ENCODE results near the gene UNC79.

UNC79 gene

DNA sequence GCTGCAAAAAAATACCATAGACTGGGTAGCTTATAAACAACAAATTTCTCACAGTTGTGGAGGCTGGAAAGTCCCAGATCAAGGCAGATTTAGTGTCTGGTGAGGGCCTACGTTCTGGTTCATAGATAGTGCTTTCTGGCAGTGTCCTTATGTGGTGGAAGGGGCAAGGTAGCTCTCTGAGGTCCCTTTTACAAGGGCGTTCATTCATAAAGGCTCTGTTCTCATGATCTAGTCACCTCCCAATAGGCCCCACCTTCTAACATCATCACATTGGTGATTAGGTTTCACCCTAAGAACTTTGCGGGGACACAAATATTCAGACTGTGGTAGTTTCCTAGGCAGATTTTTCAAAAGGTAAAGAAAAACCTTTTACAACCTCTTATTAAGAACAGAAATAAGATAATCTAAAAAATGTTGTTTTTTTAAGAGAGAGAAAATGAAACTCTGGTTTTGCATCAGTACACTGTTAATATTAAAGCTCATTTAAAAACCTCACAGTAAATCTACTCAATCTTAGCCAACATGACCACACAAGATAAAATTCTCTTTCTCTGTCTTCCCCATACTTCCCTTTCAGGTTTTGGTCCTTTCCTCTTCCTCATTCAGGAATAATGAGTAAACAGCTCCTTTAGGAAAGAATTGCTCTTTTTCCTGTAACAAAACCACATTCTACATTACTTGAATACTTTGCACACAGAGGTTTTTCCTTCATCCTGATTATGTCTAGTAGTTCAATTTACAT lies 117.5 kb downstream of the UNC79 start:
- DNase-seq (ENCODE audit: low read depth in 2 of 2) = no peak

DNA sequence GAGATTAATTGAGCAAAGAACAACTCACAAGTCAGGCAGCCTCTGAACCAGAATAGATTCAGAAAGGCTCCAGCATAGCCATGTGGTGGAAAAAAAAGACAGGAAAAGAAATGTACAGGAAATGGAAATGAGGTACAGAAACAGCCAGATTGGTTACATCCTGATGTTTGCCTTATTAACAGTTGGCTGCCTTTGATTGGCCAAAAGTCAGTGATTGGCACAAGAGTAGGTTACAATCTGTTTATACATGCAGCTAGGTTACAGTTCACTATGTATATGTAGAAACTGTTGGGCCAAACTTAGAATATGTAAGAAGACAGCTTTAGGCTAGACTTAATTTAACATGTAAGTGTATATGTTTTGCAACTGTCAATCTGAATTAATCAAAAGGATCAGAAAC lies 118.9 kb downstream of the UNC79 start:
- DNase-seq (ENCODE audit: low read depth in 2 of 2) = no peak

DNA sequence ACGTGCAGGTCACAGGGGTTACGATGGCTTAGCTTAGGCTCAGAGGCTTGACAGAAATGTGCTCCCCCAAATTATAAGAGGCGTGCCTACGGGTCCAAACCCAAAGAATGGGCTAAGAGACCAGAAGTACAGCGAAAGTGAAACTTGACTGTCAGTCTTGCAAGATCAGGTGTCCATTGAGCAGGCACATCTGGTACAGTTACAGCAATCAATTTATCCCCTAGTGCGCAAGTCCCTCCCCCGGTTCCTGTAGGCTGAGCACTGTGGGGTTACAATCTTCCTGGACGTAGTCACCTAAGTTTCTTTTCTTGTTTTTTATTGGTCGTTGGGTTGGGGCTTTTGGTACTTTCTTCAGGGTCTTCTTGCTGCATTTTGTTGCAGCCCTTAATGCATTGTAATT lies 134.2 kb downstream of the UNC79 start:
- DNase-seq (ENCODE audit: low read depth in 2 of 2) = no peak

DNA sequence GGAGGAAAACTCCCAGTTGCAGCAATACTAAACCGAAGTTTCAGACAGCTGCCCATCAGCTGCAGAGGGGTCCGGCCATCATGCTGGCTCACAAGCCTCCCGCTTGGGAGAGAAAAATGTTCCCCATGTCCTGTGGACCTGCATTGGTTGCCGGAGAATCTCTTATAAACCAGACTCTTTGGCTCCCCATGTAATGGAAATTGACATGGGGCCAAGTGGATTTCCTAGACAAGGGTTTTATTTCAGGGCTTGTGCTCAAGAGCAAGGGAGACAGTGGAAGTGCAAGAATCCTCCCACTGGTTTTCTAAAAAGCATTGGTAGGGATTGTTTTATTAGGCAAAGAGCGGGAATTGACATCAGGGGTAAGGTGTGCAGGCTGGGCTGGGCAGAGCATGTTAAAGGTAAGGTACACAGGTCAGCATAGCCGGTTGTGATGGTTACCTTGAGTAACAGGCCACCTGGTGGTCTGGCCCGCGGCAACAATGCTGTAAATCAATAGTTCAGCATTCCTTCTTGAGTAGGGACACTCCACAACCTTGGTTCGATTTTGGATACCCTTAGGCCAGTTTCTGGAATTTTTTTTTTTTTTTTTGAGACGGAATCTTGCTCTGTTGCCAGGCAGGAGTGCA lies 135.4 kb downstream of the UNC79 start:
- DNase-seq (ENCODE audit: low read depth in 2 of 2) = no peak

DNA sequence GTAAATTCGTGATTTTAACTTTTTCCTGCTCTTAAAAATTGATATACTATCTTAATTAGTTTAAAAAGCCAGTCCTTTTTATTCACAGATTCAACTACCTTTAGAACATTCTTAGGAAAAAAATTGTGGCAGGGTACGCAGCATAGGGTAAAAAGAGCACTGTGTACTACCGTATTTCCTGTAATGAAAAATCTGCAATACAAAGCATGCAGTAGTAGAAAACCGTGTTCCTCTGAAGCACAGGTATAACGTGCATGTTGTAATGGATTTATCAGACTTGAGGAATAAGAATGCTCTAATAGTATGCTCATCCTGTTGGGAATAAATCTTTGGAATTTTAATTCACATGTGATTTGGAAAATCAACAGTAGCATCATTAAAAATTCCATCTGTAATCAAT lies 140.5 kb downstream of the UNC79 start:
- no peak for DNase-seq (ENCODE audit: low read depth in 2 of 2)

DNA sequence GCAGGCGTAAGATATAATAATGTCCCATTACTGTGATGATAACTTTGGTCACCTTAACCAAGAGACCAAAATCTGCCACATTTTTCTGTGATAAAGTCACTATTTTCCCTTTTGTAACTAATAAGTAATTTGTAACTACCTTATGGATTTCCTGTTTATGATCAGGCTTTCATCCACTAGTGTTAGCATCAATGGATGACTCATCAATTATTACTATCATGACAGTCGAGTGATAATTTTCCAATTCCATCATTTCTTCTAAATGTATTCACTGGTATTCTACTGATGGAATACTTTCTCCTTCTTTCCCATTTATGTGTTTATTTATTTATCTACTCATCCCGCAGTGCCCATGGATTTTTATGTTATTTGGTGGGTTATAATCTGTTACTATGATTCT lies 148.4 kb downstream of the UNC79 start:
- DNase-seq (ENCODE audit: low read depth in 2 of 2) = no peak

DNA sequence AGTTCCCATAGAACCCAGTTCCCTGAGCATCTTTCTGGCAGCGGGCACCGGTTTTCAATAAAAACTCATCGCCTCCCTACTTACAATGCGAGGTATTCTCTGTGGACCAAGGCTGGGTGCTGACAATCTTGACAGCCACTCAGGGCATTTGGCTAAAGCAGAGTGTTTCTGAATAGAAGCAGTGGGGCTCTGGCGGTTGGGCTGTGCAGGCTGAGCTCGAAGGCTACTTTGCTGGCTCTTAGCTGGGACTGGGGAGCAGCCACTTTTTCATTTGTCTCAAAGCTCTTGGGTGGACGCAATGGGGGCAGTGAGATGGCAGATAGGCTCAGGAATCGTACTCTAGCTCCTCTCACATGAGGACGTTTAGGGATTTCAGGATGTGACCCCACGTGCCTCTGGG lies 151.8 kb downstream of the UNC79 start:
- DNase-seq (ENCODE audit: low read depth in 2 of 2) = no peak

DNA sequence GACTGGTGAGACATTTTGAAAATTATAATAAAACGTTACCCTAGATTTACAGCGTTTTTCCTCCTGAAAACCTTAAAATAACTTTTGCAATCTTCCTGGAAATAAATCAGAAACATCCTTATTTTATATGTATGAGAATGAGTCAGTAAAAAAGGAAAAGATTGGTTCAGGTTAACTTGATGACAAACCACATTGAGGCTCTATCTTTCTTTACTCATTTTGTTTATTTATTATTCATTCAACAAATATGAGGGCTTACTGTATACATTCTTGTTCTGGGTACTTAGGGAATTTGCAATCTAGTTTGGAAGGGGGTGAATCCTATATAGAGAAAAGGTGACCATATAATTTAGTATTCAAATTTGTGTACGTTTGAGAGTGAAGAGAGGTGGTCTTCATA lies 156.6 kb downstream of the UNC79 start:
- no peak for DNase-seq (ENCODE audit: low read depth in 2 of 2)

DNA sequence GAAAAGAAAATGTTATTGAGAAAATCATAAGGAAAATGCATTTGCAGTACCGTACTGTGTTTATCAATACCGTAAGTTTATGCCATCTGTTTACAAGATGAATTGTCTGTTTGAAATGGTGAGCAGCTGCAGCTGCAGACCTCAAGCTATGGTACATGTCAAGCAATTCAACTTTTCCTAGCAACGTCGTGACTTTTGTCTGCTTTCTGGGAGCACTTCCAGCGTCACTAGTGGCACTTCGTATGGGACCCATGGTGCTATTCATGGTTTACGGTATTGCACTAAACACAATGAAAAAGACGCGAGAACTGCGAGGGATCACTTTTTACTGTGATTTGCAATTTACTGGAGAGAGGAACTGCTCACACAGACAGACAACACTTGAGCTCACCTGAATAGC lies 160.8 kb downstream of the UNC79 start:
- DNase-seq (ENCODE audit: low read depth in 2 of 2) = no peak

DNA sequence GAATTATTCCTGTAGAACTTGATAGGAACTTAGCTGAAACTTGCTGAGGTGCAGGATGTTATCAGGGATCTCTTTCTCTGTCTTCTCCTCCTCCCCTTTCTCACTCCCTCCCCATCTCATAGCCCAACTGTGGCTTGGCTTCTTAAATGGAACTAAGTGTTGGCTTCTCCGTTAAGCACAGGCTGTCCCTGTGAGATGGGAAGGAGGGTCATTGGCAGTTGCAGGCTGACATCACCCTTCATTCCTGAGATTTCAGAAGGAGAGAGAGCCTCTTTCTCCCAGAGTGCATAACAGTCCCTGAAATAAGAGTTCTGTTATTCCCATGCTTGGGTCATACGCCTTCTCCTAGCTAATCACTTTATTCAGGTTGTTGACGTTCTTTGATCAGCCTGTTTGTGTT lies 162.0 kb downstream of the UNC79 start:
- DNase-seq (ENCODE audit: low read depth in 2 of 2) = no peak

DNA sequence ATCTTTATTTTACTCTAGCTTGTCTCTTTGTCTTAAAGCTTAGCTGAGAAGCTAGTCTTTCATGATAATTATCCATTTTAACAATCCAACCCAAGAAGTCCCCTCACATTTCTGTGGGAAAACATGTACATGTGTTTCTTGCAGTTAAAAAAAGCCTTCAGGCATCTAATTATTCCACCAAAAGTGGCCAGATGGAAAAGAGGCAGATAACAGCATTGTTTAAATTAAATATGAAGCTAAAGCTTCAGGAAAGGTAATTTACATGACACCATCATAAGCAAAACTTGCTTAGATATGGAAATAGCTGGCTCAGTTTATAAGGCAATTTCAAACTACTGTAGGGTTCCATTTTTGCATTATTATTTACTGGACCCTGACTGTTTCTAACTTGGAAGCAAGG lies 175.4 kb downstream of the UNC79 start:
- no peak for DNase-seq (ENCODE audit: low read depth in 2 of 2)

DNA sequence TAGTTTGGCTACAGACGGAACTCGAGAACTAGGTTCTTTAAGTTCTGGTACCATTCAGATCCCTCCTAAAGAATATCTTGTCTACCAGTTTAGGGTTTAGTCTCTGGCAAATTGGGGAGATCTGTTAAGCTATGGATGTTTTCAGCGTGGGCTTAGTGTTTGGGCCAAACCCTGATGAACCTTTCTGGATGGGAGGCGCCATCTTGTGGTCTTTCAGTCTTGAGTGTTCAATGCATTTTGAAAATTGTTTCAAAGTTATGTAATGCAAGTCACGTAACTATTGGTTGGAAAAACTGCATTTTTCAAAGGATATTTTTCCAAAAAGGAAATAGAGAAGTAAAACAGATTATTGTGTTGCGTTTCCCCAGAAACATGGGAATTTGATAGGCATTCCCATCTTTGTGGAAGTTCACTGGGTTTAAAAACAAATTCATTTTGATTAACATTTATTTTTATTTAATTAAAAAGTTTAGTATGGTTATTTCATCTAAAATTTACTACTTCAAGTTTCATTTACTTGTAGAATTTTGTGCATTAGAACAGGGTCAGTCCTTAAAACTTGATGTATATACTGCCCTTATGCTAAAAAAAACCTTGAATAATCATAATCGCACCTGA lies 188.5 kb downstream of the UNC79 start:
- DNase-seq (ENCODE audit: low read depth in 2 of 2) = no peak

DNA sequence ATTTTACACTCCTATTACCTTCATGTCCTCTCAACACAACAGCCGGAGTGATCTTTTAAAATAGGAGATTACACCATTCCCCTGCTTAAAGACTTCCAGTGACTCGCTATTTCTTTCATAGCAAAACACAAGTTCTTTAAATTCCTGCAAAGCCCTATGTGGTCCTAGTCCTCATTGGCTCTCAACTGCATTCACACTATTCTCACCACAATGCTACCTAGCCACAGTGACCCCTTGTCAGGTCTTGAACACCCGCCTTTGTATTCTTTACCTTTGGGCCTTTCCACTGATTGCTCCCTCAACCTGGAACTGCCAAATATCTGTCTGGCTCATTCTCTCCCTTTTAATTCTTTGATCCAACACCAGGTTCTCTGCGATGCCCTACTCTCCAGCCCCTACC lies 197.3 kb downstream of the UNC79 start:
- DNase-seq (ENCODE audit: low read depth in 2 of 2) = no peak

DNA sequence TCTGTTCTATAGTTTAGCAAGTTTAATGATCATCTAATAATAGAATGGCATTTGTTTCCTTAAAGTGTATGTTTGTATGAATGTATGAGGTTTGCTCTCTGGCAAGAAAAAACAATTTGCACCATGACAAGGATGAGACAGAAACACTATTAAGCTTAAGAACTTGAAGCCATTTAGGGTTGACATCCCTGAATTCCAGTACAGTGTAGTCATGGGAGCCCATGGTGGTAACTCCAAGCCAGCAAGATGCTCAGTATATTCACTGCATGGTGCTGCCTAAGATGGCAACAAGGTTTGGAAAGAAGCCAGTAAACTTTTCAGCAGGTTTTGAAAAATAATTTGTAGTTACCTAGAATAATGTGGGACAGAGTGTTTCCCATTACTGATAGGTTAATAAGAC lies 198.9 kb downstream of the UNC79 start:
- DNase-seq (ENCODE audit: low read depth in 2 of 2) = no peak

DNA sequence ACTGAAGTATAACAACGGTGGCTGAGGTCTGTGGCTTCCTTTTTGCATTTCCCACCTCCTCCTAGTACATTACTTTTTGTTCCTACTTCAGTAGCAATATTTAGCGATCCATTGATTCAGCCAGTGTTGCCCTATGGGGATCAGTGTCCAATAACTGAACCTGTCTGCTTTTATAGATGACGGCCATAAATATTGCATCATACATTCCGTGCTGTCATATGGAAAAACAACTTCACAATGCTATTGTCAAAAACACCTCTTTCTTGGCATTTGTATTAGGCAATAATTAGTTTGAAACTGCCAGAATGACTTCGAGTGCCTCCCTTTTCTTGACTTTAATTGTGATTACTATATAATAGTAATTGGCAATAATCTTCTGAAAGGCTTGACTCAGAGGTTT lies 208.1 kb downstream of the UNC79 start:
- no peak for DNase-seq (ENCODE audit: low read depth in 2 of 2)

DNA sequence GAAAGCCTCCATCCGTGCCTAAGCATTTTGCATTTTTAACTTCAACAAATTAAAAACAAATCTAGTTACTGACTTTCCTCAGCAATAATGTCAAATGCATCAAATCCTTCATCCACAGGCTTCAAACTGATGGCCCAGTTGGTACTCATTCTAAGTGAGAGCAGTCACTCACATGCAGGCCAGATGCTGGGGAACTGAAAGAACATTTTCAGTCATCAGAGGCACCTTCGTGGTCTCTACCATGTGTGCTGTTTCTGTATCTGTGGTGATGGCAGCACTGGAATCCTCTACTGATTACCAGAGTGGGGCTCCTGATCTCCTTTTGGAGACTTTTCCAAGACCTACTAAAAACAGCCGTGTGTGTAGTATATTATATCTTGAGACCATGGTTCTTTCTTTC lies 212.4 kb downstream of the UNC79 start:
- DNase-seq (ENCODE audit: low read depth in 2 of 2) = no peak

DNA sequence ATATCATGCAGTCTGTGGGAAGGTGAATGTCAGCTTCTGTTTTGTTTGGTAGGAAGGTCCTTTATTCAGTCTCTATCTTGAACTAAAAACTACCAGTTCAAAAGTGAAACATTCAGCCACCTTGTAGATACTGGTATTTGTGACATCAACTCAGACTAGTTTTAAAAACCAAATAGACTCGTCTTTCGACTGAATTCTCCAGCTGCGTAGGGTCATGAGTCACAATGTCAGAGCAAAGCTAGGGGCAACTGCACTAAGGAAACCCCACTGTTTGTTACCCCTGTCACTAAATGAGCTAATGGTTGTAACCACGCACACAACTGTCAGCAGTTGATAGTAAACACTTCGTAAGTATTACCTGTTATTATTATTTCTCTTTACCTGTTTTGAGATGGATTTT lies 212.9 kb downstream of the UNC79 start:
- DNase-seq (ENCODE audit: low read depth in 2 of 2) = no peak

DNA sequence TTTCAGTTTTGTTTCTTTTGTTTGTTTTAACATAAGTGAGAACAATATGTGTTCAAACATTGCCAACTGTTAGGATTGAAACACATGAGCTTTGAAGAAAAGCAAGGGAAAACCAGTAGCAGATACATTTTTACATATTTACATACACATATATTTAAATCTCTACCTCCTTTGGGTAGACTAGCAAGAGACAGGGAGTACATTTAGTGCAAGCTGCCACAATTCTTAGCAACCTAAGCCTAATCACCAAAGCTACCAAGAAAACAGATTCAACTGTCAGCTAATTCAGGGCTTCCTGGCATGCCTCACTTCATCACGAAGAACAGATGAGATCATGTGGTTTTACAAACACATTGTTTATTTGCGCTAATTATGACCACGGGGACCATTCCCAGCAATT lies 214.5 kb downstream of the UNC79 start:
- no peak for DNase-seq (ENCODE audit: low read depth in 2 of 2)

DNA sequence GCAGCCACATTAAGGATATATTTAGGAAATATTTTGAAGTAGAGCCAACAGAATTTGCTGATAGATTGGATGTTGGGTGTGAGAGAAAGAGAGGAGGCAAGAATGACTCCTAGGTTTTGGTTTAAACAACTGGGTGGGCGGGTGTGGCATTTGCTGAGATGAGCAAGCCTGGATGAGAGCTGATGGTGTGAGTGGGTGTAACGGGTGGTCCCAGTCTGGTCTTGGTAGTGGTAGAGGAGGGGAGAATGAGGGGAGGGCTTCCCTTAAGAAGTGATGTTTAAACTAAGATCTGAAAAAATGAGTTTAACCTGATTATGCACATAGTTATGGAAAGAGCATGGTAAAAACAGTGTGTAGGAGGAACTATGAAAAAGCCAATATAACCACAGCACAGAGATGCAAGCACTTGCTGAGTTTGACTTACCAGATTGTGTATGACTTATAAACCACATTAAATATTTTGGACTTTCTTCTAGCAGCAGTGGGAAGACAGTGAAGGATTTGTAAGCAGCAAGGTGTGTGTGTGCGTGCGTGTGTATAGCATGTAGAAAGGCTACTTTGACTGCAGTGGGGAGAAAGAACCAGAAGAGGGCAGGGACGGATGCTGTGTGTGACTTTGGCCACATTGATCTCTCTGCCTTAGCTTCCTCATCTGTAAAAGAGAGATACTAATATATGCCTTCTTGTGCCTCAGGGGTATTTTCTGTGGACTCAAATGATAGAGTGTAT lies 217.9 kb downstream of the UNC79 start:
- DNase-seq (ENCODE audit: low read depth in 2 of 2) = no peak

DNA sequence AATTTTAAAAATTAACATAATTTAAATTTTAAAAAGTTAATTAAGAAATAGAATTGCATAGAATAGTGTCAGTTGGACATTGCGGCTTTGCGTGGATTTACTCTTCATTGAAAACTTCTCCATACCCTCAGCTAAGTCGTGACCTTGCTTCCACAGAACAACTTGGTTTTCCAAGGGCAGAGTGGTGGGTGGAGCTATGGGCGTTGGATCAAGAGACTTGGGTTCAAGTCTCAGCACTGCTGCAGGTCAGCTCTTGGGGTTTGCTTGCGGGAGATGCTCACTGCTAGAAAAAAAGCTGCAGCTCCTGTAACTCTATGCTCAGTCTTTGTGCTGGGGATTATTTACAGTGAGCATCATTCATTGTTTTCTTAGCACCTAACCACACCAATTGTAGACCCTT lies 223.9 kb downstream of the UNC79 start:
- no peak for DNase-seq (ENCODE audit: low read depth in 2 of 2)

DNA sequence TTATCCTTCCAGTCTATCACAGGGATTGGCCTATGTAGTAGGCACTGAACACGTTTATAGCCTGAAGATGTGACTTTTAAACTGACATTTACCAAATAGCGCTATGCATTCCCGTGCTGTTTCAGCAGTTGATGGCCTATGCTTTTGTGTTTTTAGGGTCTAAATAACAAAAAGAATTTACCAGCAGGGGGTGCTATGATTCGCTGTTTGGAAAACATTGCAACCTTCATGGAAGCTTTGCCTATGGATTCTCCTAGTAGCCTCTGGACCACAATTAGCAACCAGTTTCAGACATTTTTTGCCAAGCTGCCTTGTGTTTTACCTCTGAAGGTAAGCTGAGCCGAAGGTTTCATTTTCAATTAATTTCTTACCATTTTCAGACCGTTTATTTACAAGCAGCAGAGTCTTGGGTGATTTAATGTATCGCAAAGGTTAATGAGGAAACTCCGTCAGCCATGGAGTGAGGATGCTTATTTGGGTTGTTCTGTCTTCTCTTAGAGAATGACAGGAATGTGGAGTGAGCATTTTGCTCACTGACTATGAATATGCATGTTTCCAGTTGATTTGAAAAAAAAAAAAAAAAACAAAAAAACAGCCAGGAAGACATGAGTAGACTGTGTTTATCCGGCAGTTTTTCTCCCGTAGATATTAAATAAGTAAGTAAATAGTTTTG lies 224.5 kb downstream of the UNC79 start:
- no peak for DNase-seq (ENCODE audit: low read depth in 2 of 2)

DNA sequence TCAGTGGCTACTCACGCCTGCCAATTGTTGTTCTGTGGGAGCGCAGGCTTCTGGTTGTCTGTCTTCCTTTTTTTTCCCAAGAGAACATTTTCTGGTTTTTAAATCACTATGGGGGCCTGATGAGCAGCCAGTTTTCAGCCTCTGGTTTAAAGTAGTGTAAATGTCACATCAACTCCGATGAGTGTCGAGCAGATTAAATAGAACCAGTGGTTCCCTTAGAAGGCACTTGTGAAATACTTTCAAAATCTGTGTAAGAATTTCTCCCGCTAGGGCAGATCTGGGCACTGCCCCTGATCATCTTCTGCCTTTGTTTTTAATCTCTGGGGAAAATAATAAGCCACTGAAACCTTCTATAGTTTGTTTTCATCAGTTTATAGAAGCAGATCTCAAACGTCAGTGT lies 227.1 kb downstream of the UNC79 start:
- DNase-seq (ENCODE audit: low read depth in 2 of 2) = no peak
